ENCODE results near the gene STX2.

GRCh38 chr12:130746546-130746945 lies 92.5 kb downstream of the STX2 start:
- TF ChIP-seq CTCF (conservative IDR thresholded peaks at IDR 0.05; ENCODE audit: low read length) (no peak), EZH2phosphoT487 (IDR thresholded peaks at IDR 0.05; ENCODE audit: borderline replicate concordance) (no peak)

All from Loucy (cell line).